ENCODE measurements around the gene CERCAM. TPM values are rescaled to one million over a fixed set of nuclear protein-coding genes. Genes with fewer than 3 reads are reported as not detected.

CERCAM gene, protein sequence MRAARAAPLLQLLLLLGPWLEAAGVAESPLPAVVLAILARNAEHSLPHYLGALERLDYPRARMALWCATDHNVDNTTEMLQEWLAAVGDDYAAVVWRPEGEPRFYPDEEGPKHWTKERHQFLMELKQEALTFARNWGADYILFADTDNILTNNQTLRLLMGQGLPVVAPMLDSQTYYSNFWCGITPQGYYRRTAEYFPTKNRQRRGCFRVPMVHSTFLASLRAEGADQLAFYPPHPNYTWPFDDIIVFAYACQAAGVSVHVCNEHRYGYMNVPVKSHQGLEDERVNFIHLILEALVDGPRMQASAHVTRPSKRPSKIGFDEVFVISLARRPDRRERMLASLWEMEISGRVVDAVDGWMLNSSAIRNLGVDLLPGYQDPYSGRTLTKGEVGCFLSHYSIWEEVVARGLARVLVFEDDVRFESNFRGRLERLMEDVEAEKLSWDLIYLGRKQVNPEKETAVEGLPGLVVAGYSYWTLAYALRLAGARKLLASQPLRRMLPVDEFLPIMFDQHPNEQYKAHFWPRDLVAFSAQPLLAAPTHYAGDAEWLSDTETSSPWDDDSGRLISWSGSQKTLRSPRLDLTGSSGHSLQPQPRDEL
- total RNA-seq (2013): 0.71 TPM
- 1 to 10 TPM; 1.5 to 2.5 (median 1.8) TPM for polyA plus RNA-seq
- 0.55 and 1.9 TPM in 2 replicates for polyA minus RNA-seq
- total RNA-seq: 0 to 1.3 (median 0.47) reads per million in 11 experiments

DNA sequence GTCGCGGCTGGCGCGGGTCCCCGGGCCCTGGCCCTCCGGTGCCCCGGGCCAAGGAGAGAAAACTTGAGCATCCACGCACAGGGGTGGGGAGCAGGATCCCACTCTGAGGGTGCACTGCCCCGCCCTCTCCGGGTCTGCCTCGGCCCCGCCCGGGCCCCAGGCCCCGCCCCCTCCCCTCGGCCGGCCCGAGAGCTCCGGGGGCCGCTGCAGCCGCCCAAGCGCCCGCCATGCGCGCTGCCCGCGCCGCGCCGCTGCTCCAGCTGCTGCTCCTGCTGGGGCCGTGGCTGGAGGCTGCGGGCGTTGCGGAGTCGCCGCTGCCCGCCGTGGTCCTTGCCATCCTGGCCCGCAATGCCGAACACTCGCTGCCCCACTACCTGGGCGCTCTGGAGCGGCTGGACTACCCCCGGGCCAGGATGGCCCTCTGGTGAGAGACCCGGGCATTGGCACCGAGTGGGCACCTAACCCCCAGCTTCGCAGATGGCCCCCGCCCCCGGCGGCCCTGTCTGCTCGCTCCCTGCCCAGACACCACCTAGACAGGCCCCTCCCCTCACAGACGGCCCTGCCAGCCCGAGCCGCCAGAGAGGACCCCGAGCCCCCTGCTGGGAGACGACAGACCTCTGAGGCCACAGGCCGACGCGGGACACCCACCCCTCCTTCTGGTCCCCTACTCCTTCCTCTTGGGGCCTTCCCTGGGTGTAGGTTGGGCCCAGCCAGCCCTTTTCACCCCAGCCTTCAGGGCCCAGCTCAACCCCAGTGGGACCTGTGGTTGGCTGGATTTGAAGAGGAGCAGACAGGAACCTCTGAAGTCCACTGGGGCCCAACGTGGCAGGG lies at the start of gene CERCAM:
TSS of gene CERCAM (plus strand) at position 207 of the 831 bp plus-strand sequence. CDS start at position 228, 21 bp downstream.
- H3K9me3 ChIP-seq (replicated peaks in 1 of 2; ENCODE audit: control insufficient read depth in 1 of 2, insufficient read depth in 1 of 2, low read length in 2 of 2): peaks cover 0 to 12% of the 10 kb centered on the region in 2 donors
- no peak within 1 kb of the TSS for H3K27ac Mint-ChIP-seq
- peak within 1 kb of the TSS; percentile 97 for H3K4me2 ChIP-seq (replicated peaks; ENCODE audit: extremely low read depth, low read length, poor library complexity, severe bottlenecking)
- H3K27me3 ChIP-seq (ENCODE audit: control insufficient read depth in 2 of 2, insufficient read depth in 2 of 2, low read length in 2 of 2): peaks cover 10 to 27% of the 10 kb centered on the region in 2 donors
- H3K36me3 ChIP-seq (replicated peaks in 1 of 2; ENCODE audit: control insufficient read depth in 1 of 2, insufficient read depth in 2 of 2, low read length in 2 of 2): no peaks in the 10 kb centered on the region
- peak within 1 kb of the TSS; percentile 72 to 83 for H3K4me3 Mint-ChIP-seq
- H3K4me1 ChIP-seq (ENCODE audit: control insufficient read depth in 1 of 2, insufficient read depth in 2 of 2, low read length in 2 of 2): peaks cover 19 to 30% of the 10 kb centered on the region in 2 donors
- WGBS (ENCODE audit: insufficient coverage): under 1% methylated on average over 49 of the region's 59 CpGs
- intact Hi-C loops (cut with micrococcal nuclease): no loop called here
- TF ChIP-seq, protein P1, sequence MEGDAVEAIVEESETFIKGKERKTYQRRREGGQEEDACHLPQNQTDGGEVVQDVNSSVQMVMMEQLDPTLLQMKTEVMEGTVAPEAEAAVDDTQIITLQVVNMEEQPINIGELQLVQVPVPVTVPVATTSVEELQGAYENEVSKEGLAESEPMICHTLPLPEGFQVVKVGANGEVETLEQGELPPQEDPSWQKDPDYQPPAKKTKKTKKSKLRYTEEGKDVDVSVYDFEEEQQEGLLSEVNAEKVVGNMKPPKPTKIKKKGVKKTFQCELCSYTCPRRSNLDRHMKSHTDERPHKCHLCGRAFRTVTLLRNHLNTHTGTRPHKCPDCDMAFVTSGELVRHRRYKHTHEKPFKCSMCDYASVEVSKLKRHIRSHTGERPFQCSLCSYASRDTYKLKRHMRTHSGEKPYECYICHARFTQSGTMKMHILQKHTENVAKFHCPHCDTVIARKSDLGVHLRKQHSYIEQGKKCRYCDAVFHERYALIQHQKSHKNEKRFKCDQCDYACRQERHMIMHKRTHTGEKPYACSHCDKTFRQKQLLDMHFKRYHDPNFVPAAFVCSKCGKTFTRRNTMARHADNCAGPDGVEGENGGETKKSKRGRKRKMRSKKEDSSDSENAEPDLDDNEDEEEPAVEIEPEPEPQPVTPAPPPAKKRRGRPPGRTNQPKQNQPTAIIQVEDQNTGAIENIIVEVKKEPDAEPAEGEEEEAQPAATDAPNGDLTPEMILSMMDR (IDR thresholded peaks at IDR 0.05): no peak
- H3K79me2 ChIP-seq (ENCODE audit: insufficient read depth, low read length): no peaks in the 10 kb centered on the region
- H3K9me3 Mint-ChIP-seq: peaks cover 0 to 11% (median 4%) of the 10 kb centered on the region in 7 donors
- DNase-seq: peak in 1 of 3 donors; percentile 13
- no peaks in the 10 kb centered on the region for H4K20me1 ChIP-seq (ENCODE audit: insufficient read depth, low read length)
- H3K4me1 Mint-ChIP-seq: peaks cover 29% of the 10 kb centered on the region
- H3K36me3 Mint-ChIP-seq: no peaks in the 10 kb centered on the region
- H3K27ac ChIP-seq (ENCODE audit: low read depth in 1 of 2, low read length in 2 of 2): no peak within 1 kb of the TSS
- H3K27me3 Mint-ChIP-seq (ENCODE audit: low read depth in 3 of 3): peaks cover 23 to 49% (median 29%) of the 10 kb centered on the region in 3 donors
- peak within 1 kb of the TSS; percentile 99 for H2AFZ ChIP-seq (ENCODE audit: insufficient read depth, low read depth, low read length, poor library complexity, severe bottlenecking)
- peak within 1 kb of the TSS; percentile 57 for H3K9ac ChIP-seq (ENCODE audit: insufficient read depth, low read length, poor library complexity, severe bottlenecking)
- peak within 1 kb of the TSS; percentile 58 to 92 (median 60) for H3K4me3 ChIP-seq (replicated peaks in 1 of 3; ENCODE audit: low read depth in 2 of 3, low read length in 3 of 3)
